BLaER1 (cell line): ENCODE measurements around the gene UBALD2.
A peak's percentile ranks its signal among the peaks of the same experiment; 100 is the strongest.
"Not testable (repeated sequence)": the region's sequence is repeated elsewhere in the genome, so short reads cannot be mapped to it uniquely, and the experiment has no call there.

Experiments used
- H3K27ac ChIP-seq: shearing (Covaris generic); formaldehyde crosslinking; 2 replicates; pipeline ENCODE4 v1.8.1; 2022
- H3K27me3 ChIP-seq: shearing (Covaris generic); formaldehyde crosslinking; 2 replicates; pipeline ENCODE4 v1.8.1; 2022
- H3K36me3 ChIP-seq: shearing (Covaris generic); formaldehyde crosslinking; 2 replicates; pipeline ENCODE4 v1.8.1; 2022
- H3K4me1 ChIP-seq: shearing (Covaris generic); formaldehyde crosslinking; 2 replicates; pipeline ENCODE4 v1.8.1; 2022
- H3K4me2 ChIP-seq: shearing (Covaris generic); formaldehyde crosslinking; 2 replicates; pipeline ENCODE4 v1.8.1; 2022
- H3K4me3 ChIP-seq: shearing (Covaris generic); formaldehyde crosslinking; 2 replicates; pipeline ENCODE4 v1.8.1; 2022
- H3K9ac ChIP-seq: shearing (Covaris generic); formaldehyde crosslinking; 2 replicates; pipeline ENCODE4 v1.8.1; 2022
- H3K9me3 ChIP-seq: shearing (Covaris generic); formaldehyde crosslinking; 2 replicates; pipeline ENCODE4 v1.8.1; 2022
- H4K20me1 ChIP-seq: shearing (Covaris generic); formaldehyde crosslinking; 2 replicates; pipeline ENCODE4 v1.8.1; 2022
- Cebpa-rat ChIP-seq: shearing (Covaris generic); IDR thresholded peaks from 2 replicates; pipeline ENCODE4 v1.8.1; 2022

Gene UBALD2

GRCh38 chr17:76265624-76266243, 586 bp downstream of the UBALD2 start:
- H3K27ac ChIP-seq, result peak overlapping the region; percentile 98
- TF ChIP-seq Cebpa-rat, result no peak
- peaks cover 16% of the 10 kb centered on the region for H3K36me3 ChIP-seq
- H4K20me1 ChIP-seq, result peaks cover 20% of the 10 kb centered on the region
- H3K9ac ChIP-seq, result peak overlapping the region; percentile 99
- H3K4me1 ChIP-seq, result peaks cover 81% of the 10 kb centered on the region
- peak overlapping the region; percentile 97 for H3K4me3 ChIP-seq
- no peaks in the 10 kb centered on the region for H3K27me3 ChIP-seq
- peak overlapping the region; percentile 98 for H3K4me2 ChIP-seq
- H3K9me3 ChIP-seq, result no peaks in the 10 kb centered on the region

- Histone ChIP-seq H3K27me3 (no peaks in the 10 kb centered on the region), H3K27ac (peak overlapping the region; percentile 98), H4K20me1 (peaks cover 27% of the 10 kb centered on the region), H3K4me2 (peak overlapping the region; percentile 98), H3K9me3 (no peaks in the 10 kb centered on the region), H3K4me3 (peak overlapping the region; percentile 97), H3K9ac (peak overlapping the region; percentile 99), H3K4me1 (peaks cover 81% of the 10 kb centered on the region), H3K36me3 (peaks cover 23% of the 10 kb centered on the region)
- no peak for TF ChIP-seq Cebpa-rat
Measured at GRCh38 chr17:76266244-76266938, 1.2 kb downstream of the UBALD2 start.

GRCh38 chr17:76267051-76267576, 2.0 kb downstream of the UBALD2 start:
- no peak for TF ChIP-seq Cebpa-rat
- peak overlapping the region; percentile 97 for H3K4me3 ChIP-seq
- H3K36me3 ChIP-seq, result peaks cover 24% of the 10 kb centered on the region
- peak overlapping the region; percentile 98 for H3K4me2 ChIP-seq
- H4K20me1 ChIP-seq, result peaks cover 34% of the 10 kb centered on the region
- peaks cover 81% of the 10 kb centered on the region for H3K4me1 ChIP-seq
- H3K27me3 ChIP-seq, result no peaks in the 10 kb centered on the region
- peak overlapping the region; percentile 99 for H3K9ac ChIP-seq
- H3K9me3 ChIP-seq, result no peaks in the 10 kb centered on the region
- peak overlapping the region; percentile 98 for H3K27ac ChIP-seq

- Histone ChIP-seq H4K20me1 (peaks cover 39% of the 10 kb centered on the region), H3K36me3 (peaks cover 24% of the 10 kb centered on the region), H3K4me1 (peaks cover 81% of the 10 kb centered on the region), H3K9ac (peak overlapping the region; percentile 99), H3K27ac (peak overlapping the region; percentile 98), H3K4me2 (peak overlapping the region; percentile 98), H3K4me3 (peak overlapping the region; percentile 97)
- not testable (repeated sequence) for H3K9me3 ChIP-seq, H3K27me3 ChIP-seq
Measured at GRCh38 chr17:76267581-76268001, 2.4 kb downstream of the UBALD2 start.

DNA sequence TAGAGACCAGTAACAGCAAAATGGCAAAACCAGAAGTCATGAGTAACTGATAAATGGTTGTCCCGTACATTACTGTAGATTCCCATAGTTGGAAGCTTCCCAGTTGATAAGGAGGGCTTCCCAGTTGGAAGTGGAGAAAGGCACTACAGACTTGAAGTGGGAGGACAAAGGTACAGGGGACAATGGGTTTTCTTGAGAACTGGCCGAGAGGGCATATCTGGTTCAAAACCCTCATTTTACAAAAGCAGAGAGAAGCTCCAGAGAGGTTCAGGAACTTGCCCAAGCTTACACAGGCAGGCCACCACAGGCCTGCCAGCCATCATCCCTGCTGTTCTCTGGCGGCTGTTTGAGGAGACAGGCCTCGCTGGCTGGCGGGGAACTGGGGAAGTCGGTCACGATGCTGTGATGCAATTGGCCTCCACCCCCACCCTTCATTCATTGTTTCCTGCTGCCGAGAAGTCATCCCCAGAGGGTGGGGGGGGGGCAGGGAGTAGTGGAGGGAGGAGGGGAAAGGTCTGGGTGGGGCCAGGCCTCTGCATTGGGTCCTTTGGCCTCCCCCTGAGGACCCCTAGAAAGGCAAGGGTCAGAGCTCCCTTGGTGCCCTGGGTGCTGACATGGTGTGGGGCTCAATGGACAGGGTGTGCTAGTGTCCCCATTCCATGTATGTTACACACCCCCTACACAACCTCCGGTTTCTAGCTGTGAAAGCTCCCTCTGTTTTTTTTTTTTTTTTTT, 3.0 kb downstream of the UBALD2 start:
- Histone ChIP-seq H3K27me3 (no peaks in the 10 kb centered on the region), H3K4me3 (peak overlapping the region; percentile 97), H3K9me3 (no peaks in the 10 kb centered on the region), H3K4me1 (peaks cover 81% of the 10 kb centered on the region), H3K9ac (peak overlapping the region; percentile 99), H3K27ac (peak overlapping the region; percentile 98), H3K4me2 (peak overlapping the region; percentile 98), H3K36me3 (peaks cover 24% of the 10 kb centered on the region), H4K20me1 (peaks cover 44% of the 10 kb centered on the region)
- TF ChIP-seq Cebpa-rat, result peak; percentile 92

- Histone ChIP-seq H3K4me3 (peak overlapping the region; percentile 20; the same call in 1 of the 2 replicates), H3K36me3 (peaks cover 24% of the 10 kb centered on the region), H3K27ac (peak overlapping the region; percentile 98), H3K4me1 (peaks cover 81% of the 10 kb centered on the region), H3K27me3 (no peaks in the 10 kb centered on the region), H3K9me3 (no peaks in the 10 kb centered on the region), H3K4me2 (peak overlapping the region; percentile 98), H4K20me1 (peaks cover 44% of the 10 kb centered on the region), H3K9ac (peak overlapping the region; percentile 99)
- no peak for TF ChIP-seq Cebpa-rat
Measured at GRCh38 chr17:76268991-76269981, 4.1 kb downstream of the UBALD2 start.

GRCh38 chr17:76270127-76270592, 5.0 kb downstream of the UBALD2 start:
- Histone ChIP-seq H3K4me2 (peak overlapping the region; percentile 98), H3K9me3 (no peaks in the 10 kb centered on the region), H3K4me1 (peaks cover 81% of the 10 kb centered on the region), H4K20me1 (peaks cover 44% of the 10 kb centered on the region), H3K36me3 (peaks cover 24% of the 10 kb centered on the region), H3K27ac (peak overlapping the region; percentile 98), H3K9ac (peak overlapping the region; percentile 99; the same call in 1 of the 2 replicates), H3K27me3 (no peaks in the 10 kb centered on the region), H3K4me3 (no peak overlapping the region)
- no peak for TF ChIP-seq Cebpa-rat

DNA sequence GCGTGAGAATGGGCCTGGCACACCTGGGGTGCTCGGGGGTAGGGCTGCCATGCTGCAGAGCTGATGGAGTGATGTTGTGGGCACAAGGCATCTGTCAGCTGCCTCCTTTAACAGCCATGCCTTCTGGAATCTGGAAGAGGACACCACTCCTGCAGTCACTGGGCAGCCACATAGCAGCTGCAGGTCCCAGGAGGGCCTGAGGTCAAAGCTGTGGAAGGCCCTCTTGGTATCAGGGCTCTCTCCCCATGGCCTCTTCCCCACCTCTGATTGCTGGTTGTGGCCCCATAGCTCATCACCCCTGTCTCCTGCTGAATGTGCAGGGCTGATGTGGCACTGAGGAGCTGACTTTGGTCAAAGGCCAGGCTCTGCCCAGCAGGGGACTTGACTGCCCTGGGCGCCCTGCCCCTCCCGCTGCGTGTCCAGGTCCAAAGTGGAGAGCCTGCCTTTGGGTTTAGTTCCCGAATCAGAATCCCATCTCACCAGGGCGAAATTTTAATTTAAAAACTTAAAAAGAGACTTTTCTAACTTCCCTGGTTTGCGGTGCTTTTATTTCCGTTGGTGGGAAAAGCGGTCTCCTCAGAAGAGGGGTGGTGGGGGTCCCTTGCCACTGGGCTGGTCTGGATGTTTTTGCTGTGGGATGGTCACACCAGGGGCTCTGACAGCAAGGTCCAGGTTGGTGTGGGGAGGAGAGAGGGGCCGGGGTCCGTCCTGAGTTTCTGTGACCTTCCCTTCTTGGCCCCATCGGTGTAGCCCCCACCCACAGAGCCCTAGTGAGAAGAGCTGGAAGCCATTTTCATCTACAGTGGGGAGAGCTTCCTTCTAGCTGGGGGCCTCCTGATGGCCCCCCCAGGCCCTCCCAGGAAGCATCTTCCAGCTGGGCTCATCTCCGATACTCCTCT, 5.9 kb downstream of the UBALD2 start:
- Histone ChIP-seq H3K9me3 (no peaks in the 10 kb centered on the region), H3K4me3 (peak overlapping the region; percentile 62), H3K4me2 (peak overlapping the region; percentile 98), H4K20me1 (peaks cover 44% of the 10 kb centered on the region), H3K9ac (peak overlapping the region; percentile 73), H3K36me3 (peaks cover 24% of the 10 kb centered on the region), H3K27me3 (no peaks in the 10 kb centered on the region), H3K4me1 (peaks cover 90% of the 10 kb centered on the region), H3K27ac (peak overlapping the region; percentile 89)
- no peak for TF ChIP-seq Cebpa-rat
